ENCODE data around the gene TBCB.
"Not testable (repeated sequence)": the region's sequence is repeated elsewhere in the genome, so short reads cannot be mapped to it uniquely, and the experiment has no call there.

The TBCB gene

GRCh38 chr19:36172852-36173251, 57.6 kb downstream of the TBCB start:
- DNase-seq (ENCODE audit: low read depth in 2 of 2) = no peak

GRCh38 chr19:36173846-36174245, 58.6 kb downstream of the TBCB start:
- not testable (repeated sequence) for DNase-seq (ENCODE audit: low read depth in 2 of 2)

Measured in activated CD4-positive, alpha-beta T cell treated with anti-CD3 and anti-CD28 coated beads for 24 hours (primary cell).